Fibroblast of skin of scalp (primary cell): ENCODE measurements around the gene VPS29.
"Not testable (repeated sequence)": the region's sequence is repeated elsewhere in the genome, so short reads cannot be mapped to it uniquely, and the experiment has no call there.

ENCODE experiments used
- DNase-seq: peaks from one replicate; pipeline ENCODE4 v3.0.0-alpha.2; 2013

The VPS29 gene

GRCh38 chr12:110520876-110521712 lies 19.2 kb upstream of the VPS29 start:
- not testable (repeated sequence) for DNase-seq

DNA sequence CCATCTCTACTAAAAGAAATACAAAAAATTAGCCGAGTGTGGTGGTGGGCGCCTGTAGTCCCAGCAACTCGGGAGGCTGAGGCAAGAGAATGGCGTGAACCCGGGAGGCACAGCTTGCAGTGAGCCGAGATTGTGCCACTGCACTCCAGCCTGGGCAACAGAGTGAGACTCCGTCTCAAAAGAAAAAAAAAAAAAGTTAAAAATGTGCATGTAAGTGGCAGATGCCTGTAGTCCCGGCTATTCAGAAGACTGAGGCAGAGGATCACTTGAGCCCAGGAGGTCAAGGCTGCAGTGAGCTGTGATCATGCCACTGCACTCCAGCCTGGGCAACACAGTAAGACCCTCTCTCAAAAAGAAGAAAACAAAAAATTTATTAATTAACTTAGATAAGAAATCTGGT lies 16.1 kb upstream of the VPS29 start:
- DNase-seq = not testable (repeated sequence)

GRCh38 chr12:110516995-110517394 lies 15.1 kb upstream of the VPS29 start:
- no peak for DNase-seq

DNA sequence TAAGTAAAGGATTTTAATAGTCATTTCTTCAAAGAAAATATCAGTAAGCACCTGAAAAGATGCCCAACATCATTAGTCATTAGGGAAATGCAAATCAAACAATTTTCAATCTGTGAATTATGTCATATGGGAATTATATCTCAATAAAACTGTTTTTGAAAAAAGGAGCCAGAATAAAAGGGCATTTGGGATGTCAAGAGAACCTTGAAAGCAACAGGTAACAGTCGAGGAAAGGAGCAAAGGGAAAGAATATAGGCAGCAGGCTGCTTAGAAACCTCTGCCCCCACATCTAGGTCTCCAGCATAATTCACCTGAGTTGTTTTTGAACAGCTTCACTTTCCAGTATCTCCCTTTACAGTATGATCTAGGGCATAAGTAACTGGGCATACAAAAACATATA lies 12.5 kb upstream of the VPS29 start:
- DNase-seq = no peak

GRCh38 chr12:110513842-110514241 lies 11.9 kb upstream of the VPS29 start:
- no peak for DNase-seq

DNA sequence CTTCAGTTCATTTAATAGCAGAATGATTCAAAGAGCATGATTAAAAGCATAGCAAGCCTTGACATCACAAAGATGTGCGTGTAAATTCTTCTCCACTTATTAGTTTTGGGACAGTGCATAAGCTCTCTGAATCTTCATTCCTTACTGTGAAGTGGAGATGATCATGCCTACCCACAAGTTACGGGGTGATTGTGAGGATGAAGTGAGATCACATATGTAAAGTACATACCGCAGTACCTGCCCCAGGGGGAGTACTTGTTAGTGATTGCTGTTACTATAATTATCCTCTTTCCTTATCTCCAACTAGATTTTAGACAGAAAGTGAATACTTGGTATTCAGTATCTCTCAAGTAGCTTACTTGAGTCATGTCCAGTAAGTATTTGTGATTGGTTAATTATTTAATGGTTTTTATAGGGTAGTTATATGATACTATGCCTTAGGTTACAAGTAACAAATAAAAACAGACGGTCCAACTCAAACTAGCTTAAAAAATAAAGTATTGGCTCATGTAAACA lies 6.2 kb upstream of the VPS29 start:
- no peak for DNase-seq

GRCh38 chr12:110505332-110505731 lies 3.4 kb upstream of the VPS29 start:
- DNase-seq = no peak

DNA sequence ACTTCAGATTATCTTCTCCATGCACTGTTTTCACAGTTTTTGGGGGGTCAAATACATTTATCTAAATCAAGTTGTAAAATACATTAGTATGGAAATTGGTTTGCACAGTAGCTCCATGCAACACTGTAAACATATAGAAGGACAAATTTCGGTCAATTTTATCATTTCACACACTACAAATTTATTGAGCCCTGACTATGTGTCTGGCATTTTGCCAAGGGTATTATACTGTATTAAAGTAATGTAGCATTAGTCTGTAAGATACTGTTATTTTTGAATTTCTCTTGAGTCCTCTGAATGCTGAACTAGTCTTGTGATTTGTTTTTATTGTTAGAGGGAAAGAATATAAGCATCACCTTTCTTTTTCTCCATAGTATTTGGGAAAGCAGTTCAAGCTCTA lies 1.5 kb upstream of the VPS29 start:
- no peak for DNase-seq

DNA sequence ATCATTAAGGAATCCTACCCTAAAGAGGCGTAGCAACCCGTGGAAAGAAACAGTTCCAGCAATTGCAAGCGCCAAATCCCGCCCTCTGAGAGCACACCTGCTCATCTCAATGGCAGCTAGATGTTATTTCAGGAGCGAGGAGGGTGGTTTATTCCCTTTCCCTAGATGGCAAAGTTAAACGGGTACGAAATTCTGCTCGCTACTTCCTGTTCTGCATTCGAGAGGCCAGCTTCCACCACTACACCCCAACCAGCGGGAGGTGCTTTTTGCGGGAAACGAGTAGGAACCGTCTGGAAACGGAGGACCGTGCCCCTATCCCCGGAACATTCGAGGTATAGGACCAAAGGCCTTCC lies 536 bp downstream of the VPS29 start:
- DNase-seq = peak; percentile 44

GRCh38 chr12:110498984-110499706 lies 2.8 kb downstream of the VPS29 start:
- peak; percentile 54 for DNase-seq

GRCh38 chr12:110475426-110475825 lies 26.5 kb downstream of the VPS29 start:
- DNase-seq = no peak

- peak; percentile 99 for DNase-seq
Measured at GRCh38 chr12:110468214-110469048, 33.5 kb downstream of the VPS29 start, which contains the start of the genes FAM216A and GPN3. FAM216A (plus strand) TSS chr12:110468845; CDS start chr12:110468876, 31 bp downstream. GPN3 (minus strand) TSS chr12:110468257; CDS start chr12:110468203, 54 bp downstream.

- DNase-seq = no peak
Measured at GRCh38 chr12:110467847-110468213, 34.1 kb downstream of the VPS29 start.

GRCh38 chr12:110466791-110467190 lies 35.1 kb downstream of the VPS29 start:
- DNase-seq = no peak

DNA sequence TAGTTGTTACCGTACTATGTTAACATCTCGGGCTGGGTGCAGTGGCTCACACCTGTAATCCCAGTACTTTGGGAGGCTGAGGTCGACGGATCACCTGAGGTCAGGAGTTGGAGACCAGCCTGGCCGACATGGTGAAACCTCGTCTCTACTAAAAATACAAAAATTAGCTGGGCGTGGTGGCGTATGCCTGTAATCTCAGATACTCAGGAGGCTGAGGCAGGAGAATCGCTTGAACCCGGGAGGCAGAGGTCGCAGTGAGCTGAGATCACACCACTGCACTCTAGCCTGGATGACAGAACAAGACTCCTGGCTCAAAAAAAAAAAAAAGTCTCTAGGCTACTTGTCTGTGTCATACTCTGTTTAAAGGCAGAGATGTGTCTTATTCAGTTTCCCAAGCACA lies 36.1 kb downstream of the VPS29 start:
- not testable (repeated sequence) for DNase-seq

- no peak for DNase-seq
Measured at GRCh38 chr12:110465024-110465423, 36.9 kb downstream of the VPS29 start.

- DNase-seq = not testable (repeated sequence)
Measured at GRCh38 chr12:110461189-110461588, 40.7 kb downstream of the VPS29 start.

DNA sequence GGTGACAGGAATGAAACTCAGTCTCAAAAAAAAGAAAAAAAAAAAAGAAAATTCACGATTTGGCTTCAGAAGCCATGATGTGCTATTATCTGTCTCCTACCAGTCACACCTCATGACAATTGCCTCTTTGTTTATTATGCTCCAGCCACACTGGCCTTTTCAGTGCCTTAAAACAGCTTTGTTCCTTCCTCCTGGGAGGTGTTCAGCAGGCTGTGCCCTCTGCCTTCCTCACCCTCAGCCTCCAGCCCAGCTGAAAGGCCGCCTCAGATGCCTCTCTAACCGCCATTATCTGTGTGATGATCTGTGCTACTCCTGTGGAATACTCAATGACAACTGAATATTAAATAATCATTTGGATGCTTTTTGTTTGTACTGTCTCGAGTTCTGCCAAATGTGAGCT lies 43.2 kb downstream of the VPS29 start:
- DNase-seq = no peak

- no peak for DNase-seq
Measured at GRCh38 chr12:110453569-110454296, 48.2 kb downstream of the VPS29 start.

- no peak for DNase-seq
Measured at GRCh38 chr12:110451263-110451662, 50.6 kb downstream of the VPS29 start.

DNA sequence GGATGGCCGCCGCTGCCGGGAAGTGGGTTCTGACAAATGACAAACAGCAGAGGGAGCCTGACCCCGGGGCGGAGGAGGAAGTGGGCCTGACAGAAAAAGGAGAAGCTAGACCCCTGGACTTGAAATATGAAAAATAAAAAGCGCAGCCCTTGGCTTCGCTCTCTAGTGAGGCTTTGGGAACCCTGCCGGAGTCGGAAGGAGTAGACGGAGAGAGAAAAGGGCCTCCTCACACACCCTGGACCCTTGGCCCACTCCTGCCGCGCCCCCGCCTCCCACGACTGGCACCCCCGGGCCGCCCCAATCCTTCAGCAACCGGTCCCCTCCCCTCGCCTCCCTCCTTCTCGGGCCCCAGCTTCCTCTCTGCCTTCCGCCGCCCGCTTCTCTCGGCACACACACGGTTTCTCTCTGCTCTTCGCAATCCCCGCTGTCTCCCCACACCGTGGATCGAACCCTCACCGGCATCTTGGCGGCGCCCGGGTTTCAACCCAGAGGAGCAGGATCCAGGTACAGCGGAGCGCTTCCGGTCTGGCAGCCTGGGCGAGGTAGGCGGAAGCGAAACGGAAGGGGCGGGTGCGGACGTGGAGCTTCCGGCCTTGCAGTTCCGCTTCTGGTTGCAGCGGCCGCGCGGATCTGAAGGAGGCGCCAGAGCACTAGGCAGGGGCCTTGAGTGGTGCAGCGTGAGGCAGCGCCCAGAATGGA lies 52.0 kb downstream of the VPS29 start, which contains the start of gene ARPC3:
Gene ARPC3, minus strand, starts transcription at position 539 of the 699 bp plus-strand sequence. Its CDS starts 77 bp downstream, at position 462.
- peak; percentile 96 for DNase-seq
